Measurements from ENCODE around the gene CYTH3. TPM values are rescaled to one million over a fixed set of nuclear protein-coding genes. Genes with fewer than 3 reads are reported as not detected.

CYTH3 gene
- total and polyA plus RNA-seq, 2 of the 13 experiments (the other 11 are each of a cell fraction or from before 2014, with no cell fraction given): 3.1 to 3.8 TPM

DNA sequence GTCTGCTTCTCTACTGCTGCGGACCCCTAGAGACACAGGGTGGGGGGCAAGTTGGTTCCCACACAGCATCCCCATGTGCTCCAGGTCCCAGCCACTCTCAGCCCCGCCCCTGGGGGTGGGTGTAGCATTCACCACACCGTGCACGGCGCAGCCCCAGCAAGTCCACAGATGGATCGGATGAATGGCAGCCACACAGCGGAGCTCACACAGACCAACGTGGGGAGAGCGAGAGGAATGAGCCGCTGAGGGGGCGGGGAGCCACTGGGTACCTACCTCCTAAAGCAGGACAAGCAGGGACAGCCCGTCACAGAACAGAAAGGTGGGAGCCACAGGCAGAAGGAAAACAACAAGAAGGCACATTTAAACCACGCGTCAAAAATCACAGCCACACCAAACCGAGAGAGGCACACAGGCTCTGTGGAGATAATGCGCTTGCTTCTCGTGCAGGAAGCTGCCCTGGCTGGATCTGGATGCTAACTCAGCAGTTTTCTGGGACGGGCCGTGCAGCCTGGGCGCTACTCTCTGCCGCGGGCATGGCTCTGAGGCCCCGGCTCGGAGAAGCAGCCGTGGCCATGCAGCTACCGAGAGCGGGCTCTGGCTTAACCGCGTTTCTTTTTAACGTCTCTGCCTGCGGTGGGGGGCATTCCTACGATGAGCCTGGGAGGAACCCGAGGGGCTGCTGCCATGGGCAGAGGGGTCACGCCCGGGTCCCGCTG lies 102.5 kb downstream of the CYTH3 start (continued):
- TF ChIP-seq, protein P1, sequence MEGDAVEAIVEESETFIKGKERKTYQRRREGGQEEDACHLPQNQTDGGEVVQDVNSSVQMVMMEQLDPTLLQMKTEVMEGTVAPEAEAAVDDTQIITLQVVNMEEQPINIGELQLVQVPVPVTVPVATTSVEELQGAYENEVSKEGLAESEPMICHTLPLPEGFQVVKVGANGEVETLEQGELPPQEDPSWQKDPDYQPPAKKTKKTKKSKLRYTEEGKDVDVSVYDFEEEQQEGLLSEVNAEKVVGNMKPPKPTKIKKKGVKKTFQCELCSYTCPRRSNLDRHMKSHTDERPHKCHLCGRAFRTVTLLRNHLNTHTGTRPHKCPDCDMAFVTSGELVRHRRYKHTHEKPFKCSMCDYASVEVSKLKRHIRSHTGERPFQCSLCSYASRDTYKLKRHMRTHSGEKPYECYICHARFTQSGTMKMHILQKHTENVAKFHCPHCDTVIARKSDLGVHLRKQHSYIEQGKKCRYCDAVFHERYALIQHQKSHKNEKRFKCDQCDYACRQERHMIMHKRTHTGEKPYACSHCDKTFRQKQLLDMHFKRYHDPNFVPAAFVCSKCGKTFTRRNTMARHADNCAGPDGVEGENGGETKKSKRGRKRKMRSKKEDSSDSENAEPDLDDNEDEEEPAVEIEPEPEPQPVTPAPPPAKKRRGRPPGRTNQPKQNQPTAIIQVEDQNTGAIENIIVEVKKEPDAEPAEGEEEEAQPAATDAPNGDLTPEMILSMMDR (CRISPR knock-in tag; IDR thresholded peaks at IDR 0.05): no peak

DNA sequence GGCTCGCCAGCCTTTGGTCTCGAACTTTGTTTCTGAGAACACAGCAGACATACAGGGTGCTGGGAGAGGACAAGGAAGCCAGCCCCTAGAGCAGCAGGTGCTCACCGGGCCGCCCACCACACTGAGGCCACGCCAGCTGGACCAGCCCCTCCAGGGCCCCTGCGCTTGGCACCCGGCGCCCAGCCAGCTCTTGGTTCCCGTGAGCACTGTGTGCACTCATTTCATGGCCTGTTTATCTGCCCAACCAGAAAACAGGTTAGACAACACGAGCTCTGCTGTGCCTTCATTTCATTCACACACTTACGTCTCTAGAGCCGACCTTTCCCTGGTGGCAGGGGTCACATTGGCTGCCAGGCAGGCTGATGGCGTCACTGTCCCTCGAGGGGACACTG lies 104.0 kb downstream of the CYTH3 start:
- ChIA-PET CTCF (ENCODE audit: low intra/inter-chr PET ratio, low total read pairs) (no interaction called here), POLR2A (no interaction called here)
- 90% methylated on average over 14 of the region's 14 CpGs for WGBS (ENCODE audit: low lambda C conversion rate)
- no peak overlapping the region for H3K27ac ChIP-seq (ENCODE audit: extremely low read length, insufficient read depth, low read length)
- in situ Hi-C loops (cut with HindIII; ENCODE audit: extremely low pct_ligation_motif_present, low pct_unique_long_range_greater_than_20kb): loop anchor here (10.0 kb wide), 1 partner anchor 266 kb away; no protein-coding TSS in a partner anchor
- H3K79me2 ChIP-seq (ENCODE audit: insufficient read depth, low read length): no peaks in the 10 kb centered on the region
- intact Hi-C loops (cut with micrococcal nuclease; ENCODE audit: unreplicated experiment): no loop called here
- no peaks in the 10 kb centered on the region for H3K27me3 ChIP-seq (ENCODE audit: control insufficient read depth in 1 of 2, insufficient read depth in 2 of 2, low read length in 2 of 2)
- no peaks in the 10 kb centered on the region for H3K9me3 ChIP-seq (ENCODE audit: low read length)
- no peak for FAIRE-seq
- no peak overlapping the region for H2AFZ ChIP-seq (ENCODE audit: low read length)
- H3K9ac ChIP-seq (ENCODE audit: insufficient read depth, low read depth, low read length): no peak overlapping the region
- no peak overlapping the region for H3K4me3 ChIP-seq (replicated peaks in 1 of 3; ENCODE audit: insufficient read depth in 1 of 3, low read depth in 2 of 3, low read length in 3 of 3)
- BruUV-seq (replicated peaks): no TSS peak
- ATAC-seq: no peak
- no peaks in the 10 kb centered on the region for H4K20me1 ChIP-seq (ENCODE audit: insufficient read depth, low read length)
- peaks cover 21% of the 10 kb centered on the region for H3K4me1 ChIP-seq (ENCODE audit: insufficient read depth, low read length)
- no peaks in the 10 kb centered on the region for H3K36me3 ChIP-seq (replicated peaks in 1 of 2; ENCODE audit: control insufficient read depth in 1 of 2, insufficient read depth in 2 of 2, low read length in 2 of 2)
- H3K4me2 ChIP-seq (ENCODE audit: low read depth, low read length): no peak overlapping the region
- DNase-seq (ENCODE audit: low spot score): no peak
- TF ChIP-seq SKIL (CRISPR knock-in tag; IDR thresholded peaks at IDR 0.05; ENCODE audit: borderline replicate concordance) (no peak), RARA (CRISPR knock-in tag; IDR thresholded peaks at IDR 0.05) (no peak), SNAPC4 (CRISPR knock-in tag; IDR thresholded peaks at IDR 0.05) (no peak), IRF9 (CRISPR knock-in tag; IDR thresholded peaks at IDR 0.05; ENCODE audit: borderline replicate concordance) (no peak), EP300 (IDR thresholded peaks at IDR 0.05; ENCODE audit: low read depth in 2 of 2, low read length in 2 of 2) (no peak), EP300 (CRISPR knock-in tag; IDR thresholded peaks at IDR 0.05; ENCODE audit: borderline replicate concordance) (no peak), ZNF790 (CRISPR knock-in tag; IDR thresholded peaks at IDR 0.05; ENCODE audit: borderline replicate concordance) (no peak)
- TF ChIP-seq, protein P2, sequence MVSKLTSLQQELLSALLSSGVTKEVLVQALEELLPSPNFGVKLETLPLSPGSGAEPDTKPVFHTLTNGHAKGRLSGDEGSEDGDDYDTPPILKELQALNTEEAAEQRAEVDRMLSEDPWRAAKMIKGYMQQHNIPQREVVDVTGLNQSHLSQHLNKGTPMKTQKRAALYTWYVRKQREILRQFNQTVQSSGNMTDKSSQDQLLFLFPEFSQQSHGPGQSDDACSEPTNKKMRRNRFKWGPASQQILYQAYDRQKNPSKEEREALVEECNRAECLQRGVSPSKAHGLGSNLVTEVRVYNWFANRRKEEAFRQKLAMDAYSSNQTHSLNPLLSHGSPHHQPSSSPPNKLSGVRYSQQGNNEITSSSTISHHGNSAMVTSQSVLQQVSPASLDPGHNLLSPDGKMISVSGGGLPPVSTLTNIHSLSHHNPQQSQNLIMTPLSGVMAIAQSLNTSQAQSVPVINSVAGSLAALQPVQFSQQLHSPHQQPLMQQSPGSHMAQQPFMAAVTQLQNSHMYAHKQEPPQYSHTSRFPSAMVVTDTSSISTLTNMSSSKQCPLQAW (CRISPR knock-in tag; IDR thresholded peaks at IDR 0.05): no peak
